HCT116 (cell line): ENCODE data around the gene MOB2. TPM values are rescaled to one million over a fixed set of nuclear protein-coding genes. Genes with fewer than 3 reads are reported as not detected.

Experiments used
- ATAC-seq: fragments of 200-7000 bp; cut with Tn5 transposase; 2 replicates; pipeline ENCODE4 v1.9.1; 2020; ENCODE audit warnings: mild to moderate bottlenecking, moderate library complexity
- BruUV-seq: library from RNA; stranded (reverse); fragments of 400-500 nt; replicated peaks from 2 replicates; lab custom pipeline; 2021; lab: Mats Ljungman, UMichigan
- CTCF ChIA-PET: fragments of 300-600 bp; sonication (Branson Sonifier 250); formaldehyde crosslinking; loops from one replicate; lab custom pipeline; 2021; ENCODE audit warnings: antibody characterized with exemption; lab: Charles Lee
- POLR2A ChIA-PET: fragments of 300-600, 350-600 bp; sonication (Branson Sonifier 250); formaldehyde crosslinking; loops from one replicate; lab custom pipeline; 2021; ENCODE audit warnings: antibody characterized with exemption; lab: Charles Lee
- RAD21 ChIA-PET, 2 experiments: fragments of 300-600 bp; sonication (Branson Sonifier 250); formaldehyde crosslinking; loops; one replicate each; lab custom pipeline; 2023; ENCODE audit warnings: low total read pairs in 2 of 2; ENCODE audit not compliant: uncharacterized antibody in 2 of 2, unreplicated experiment in 2 of 2, low non-redundant PET in 1 of 2; lab: Charles Lee
- DNase-seq: peaks from one replicate; pipeline ENCODE4 v3.0.0-alpha.2; 2010; ENCODE audit warnings: low read depth, low spot score
- H2AFZ ChIP-seq: fragments of 200-600 bp; shearing (Covaris generic), sonication (generic); 2 replicates; pipeline ENCODE4 v1.6.1; 2017; ENCODE audit warnings: low read depth, mixed run types, mixed read lengths, antibody characterized with exemption, low read length; ENCODE audit not compliant: poor library complexity, severe bottlenecking
- H3K27ac ChIP-seq: 2 replicates; pipeline ENCODE4 v1.5.1; 2012; ENCODE audit warnings: low read depth, low read length
- H3K27me3 ChIP-seq: fragments of 200-600 bp; sonication (generic); 2 replicates; pipeline ENCODE4 v1.6.1; 2016; ENCODE audit warnings: mixed run types, low read length, mixed read lengths; ENCODE audit not compliant: insufficient read depth
- H3K36me3 ChIP-seq, 2 experiments: fragments of 200-500 bp in 1 of 2; fragments of 200-600 bp in 1 of 2; sonication (Bioruptor generic) in 1 of 2; sonication (generic) in 1 of 2; 2 replicates each; pipeline versions ENCODE4 v1.5.1 to v1.6.1; 2014 to 2016; ENCODE audit warnings: low read length in 2 of 2, inconsistent platforms in 1 of 2, mixed read lengths in 1 of 2, mixed run types in 1 of 2; ENCODE audit not compliant: insufficient read depth in 2 of 2, control insufficient read depth in 1 of 2
- H3K4me1 ChIP-seq, 2 experiments: fragments of 200-600 bp in 1 of 2; sonication (generic) in 1 of 2; 2 replicates each; pipeline versions ENCODE4 v1.5.1 to v1.6.1; 2012 to 2017; ENCODE audit warnings: low read length in 2 of 2, inconsistent platforms in 1 of 2, mild to moderate bottlenecking in 1 of 2, mixed read lengths in 1 of 2, mixed run types in 1 of 2, moderate library complexity in 1 of 2; ENCODE audit not compliant: insufficient read depth in 2 of 2, control insufficient read depth in 1 of 2
- H3K4me2 ChIP-seq: fragments of 200-600 bp; sonication (generic); 2 replicates; pipeline ENCODE4 v1.6.1; 2017; ENCODE audit warnings: mixed run types, low read length, mixed read lengths
- H3K4me3 ChIP-seq, 2 experiments: fragments of 200-600 bp in 1 of 2; sonication (generic) in 1 of 2; replicated peaks in 1 of 2; 2 replicates each; pipeline ENCODE4 v1.5.1; 2011 to 2016; ENCODE audit warnings: low read length in 2 of 2, control low read depth in 1 of 2, low read depth in 1 of 2, mild to moderate bottlenecking in 1 of 2, mixed read lengths in 1 of 2, mixed run types in 1 of 2
- H3K79me2 ChIP-seq: fragments of 200-600 bp; sonication (generic); 2 replicates; pipeline ENCODE4 v1.6.1; 2017; ENCODE audit warnings: mild to moderate bottlenecking, mixed run types, low read length, moderate library complexity, mixed read lengths; ENCODE audit not compliant: insufficient read depth
- H3K9ac ChIP-seq: fragments of 200-600 bp; sonication (generic); 2 replicates; pipeline ENCODE4 v1.6.1; 2016; ENCODE audit warnings: low read length, mixed read lengths
- H3K9me2 ChIP-seq: fragments of 200-600 bp; sonication (generic), shearing (Covaris generic); 2 replicates; pipeline ENCODE4 v1.6.1; 2017; ENCODE audit warnings: mixed run types, mild to moderate bottlenecking, moderate library complexity; ENCODE audit not compliant: insufficient read depth
- H3K9me3 ChIP-seq, 2 experiments: fragments of 200-500 bp in 1 of 2; fragments of 200-600 bp in 1 of 2; sonication (Bioruptor generic) in 1 of 2; sonication (generic) in 1 of 2; 2 replicates each; pipeline ENCODE4 v1.6.1; 2014 to 2017; ENCODE audit warnings: low read length in 2 of 2, mixed read lengths in 2 of 2, inconsistent platforms in 1 of 2, low read depth in 1 of 2, mild to moderate bottlenecking in 1 of 2, mixed run types in 1 of 2, moderate library complexity in 1 of 2; ENCODE audit not compliant: control insufficient read depth in 1 of 2, insufficient read depth in 1 of 2
- H4K20me1 ChIP-seq: fragments of 200-600 bp; sonication (generic), shearing (Covaris generic); 2 replicates; pipeline ENCODE4 v1.6.1; 2017; ENCODE audit warnings: mixed run types, mild to moderate bottlenecking, moderate library complexity; ENCODE audit not compliant: insufficient read depth
- CEBPB ChIP-seq: IDR thresholded peaks from 2 replicates; pipeline ENCODE4 v1.6.1; 2012; ENCODE audit warnings: low read depth
- EGR1 ChIP-seq: IDR thresholded peaks from 2 replicates; pipeline ENCODE4 v1.6.1; 2012; ENCODE audit warnings: low read depth
- ELF1 ChIP-seq: IDR thresholded peaks from 2 replicates; pipeline ENCODE4 v1.6.1; 2012; ENCODE audit warnings: low read depth, borderline replicate concordance
- EZH2 ChIP-seq: fragments of 200-600 bp; sonication (generic); IDR thresholded peaks from 2 replicates; pipeline ENCODE4 v1.6.1; 2017; ENCODE audit warnings: antibody characterized with exemption, mixed run types
- EZH2phosphoT487 ChIP-seq: fragments of 200-600 bp; IDR thresholded peaks from 2 replicates; pipeline ENCODE4 v1.6.1; 2018; ENCODE audit warnings: antibody characterized with exemption, borderline replicate concordance
- FOSL1 ChIP-seq: IDR thresholded peaks from 2 replicates; pipeline ENCODE4 v1.6.1; 2012; ENCODE audit warnings: low read depth
- JUND ChIP-seq: IDR thresholded peaks from 2 replicates; pipeline ENCODE4 v1.6.1; 2012
- POLR2AphosphoS5 ChIP-seq: IDR thresholded peaks from 2 replicates; pipeline ENCODE4 v1.6.1; 2011; ENCODE audit warnings: mild to moderate bottlenecking, low read depth, low read length, moderate library complexity
- REST ChIP-seq: IDR thresholded peaks from 2 replicates; pipeline ENCODE4 v1.6.1; 2012; ENCODE audit warnings: low read depth
- SRF ChIP-seq: IDR thresholded peaks from 2 replicates; pipeline ENCODE4 v1.6.1; 2012; ENCODE audit warnings: low read depth
- TCF7L2 ChIP-seq: IDR thresholded peaks from 2 replicates; pipeline ENCODE4 v1.7.0; 2011; ENCODE audit warnings: borderline replicate concordance, inconsistent platforms; ENCODE audit not compliant: insufficient read depth, insufficient read length; ENCODE audit errors: extremely low read depth
- YY1 ChIP-seq: IDR thresholded peaks from 2 replicates; pipeline ENCODE4 v1.6.1; 2011; ENCODE audit warnings: low read length, low read depth, moderate library complexity, mild to moderate bottlenecking; ENCODE audit not compliant: insufficient replicate concordance; ENCODE audit errors: extremely low read depth
- intact Hi-C: fragments of 100-400 bp; cut with micrococcal nuclease; formaldehyde crosslinking; loops from 2 replicates; pipeline ENCODE4 v1.10.0; 2022
- total RNA-seq: library from RNA; stranded (reverse); gene quantifications from one replicate; pipeline ENCODE4 v1.2.1, GENCODE V29; 2021; ENCODE audit not compliant: unreplicated experiment
- TF ChIP-seq, protein P1 (sequence below): IDR thresholded peaks from 2 replicates; pipeline ENCODE4 v1.6.1; 2012
- TF ChIP-seq, protein P2 (sequence below): IDR thresholded peaks from 2 replicates; pipeline ENCODE4 v1.6.1; 2011; ENCODE audit warnings: mild to moderate bottlenecking, low read length, moderate library complexity; ENCODE audit not compliant: insufficient replicate concordance; ENCODE audit errors: extremely low read depth

Gene MOB2
- total RNA-seq, 1 experiment from 2014 or later = 25.7 TPM

DNA sequence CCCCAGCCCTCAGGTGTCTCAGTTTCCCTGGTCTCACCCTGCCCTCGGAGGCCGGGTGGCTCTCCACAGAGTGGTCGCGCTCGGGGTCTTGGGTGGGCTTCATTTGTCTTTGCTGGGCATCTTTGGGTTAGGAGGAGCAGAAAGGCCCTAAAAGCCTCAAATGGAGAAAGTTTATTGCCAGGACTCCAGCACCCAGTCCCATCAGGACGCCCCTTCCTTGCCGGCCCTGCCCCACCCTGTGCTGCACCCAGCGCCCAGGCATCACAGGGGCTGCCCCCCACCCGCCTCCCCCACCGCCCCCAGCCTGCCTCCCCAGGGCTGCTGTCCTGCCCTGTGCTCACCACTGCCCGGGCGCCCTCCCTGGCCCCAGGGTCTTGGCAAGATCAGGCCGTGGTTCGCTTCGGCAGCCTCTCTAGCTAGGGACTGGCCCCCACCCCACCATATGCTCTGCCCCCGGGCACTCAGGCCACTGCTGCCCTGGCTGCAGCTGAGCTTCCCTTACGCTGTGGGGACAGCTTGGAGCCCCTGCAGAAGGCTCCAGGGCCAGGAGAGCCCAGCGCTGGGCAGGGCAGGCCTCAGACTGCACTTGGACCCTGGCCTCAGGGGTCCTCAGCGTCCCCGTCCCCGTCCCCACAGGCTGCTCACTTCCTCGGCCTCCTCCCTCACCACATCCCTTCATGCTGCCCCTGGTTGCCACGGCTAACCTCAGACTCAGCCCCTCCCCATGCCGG lies 31.4 kb downstream of the MOB2 start:
- DNase-seq = no peak
- CTCF ChIA-PET = no interaction called here

GRCh38 chr11:1454576-1454975 lies 32.0 kb downstream of the MOB2 start:
- POLR2A ChIA-PET = no interaction called here
- TF ChIP-seq, protein P1, sequence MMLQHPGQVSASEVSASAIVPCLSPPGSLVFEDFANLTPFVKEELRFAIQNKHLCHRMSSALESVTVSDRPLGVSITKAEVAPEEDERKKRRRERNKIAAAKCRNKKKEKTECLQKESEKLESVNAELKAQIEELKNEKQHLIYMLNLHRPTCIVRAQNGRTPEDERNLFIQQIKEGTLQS = no peak
- no peak for TF ChIP-seq FOSL1
- no peak for TF ChIP-seq TCF7L2
- TF ChIP-seq REST = no peak
- no peak for TF ChIP-seq POLR2AphosphoS5
- TF ChIP-seq, protein P2, sequence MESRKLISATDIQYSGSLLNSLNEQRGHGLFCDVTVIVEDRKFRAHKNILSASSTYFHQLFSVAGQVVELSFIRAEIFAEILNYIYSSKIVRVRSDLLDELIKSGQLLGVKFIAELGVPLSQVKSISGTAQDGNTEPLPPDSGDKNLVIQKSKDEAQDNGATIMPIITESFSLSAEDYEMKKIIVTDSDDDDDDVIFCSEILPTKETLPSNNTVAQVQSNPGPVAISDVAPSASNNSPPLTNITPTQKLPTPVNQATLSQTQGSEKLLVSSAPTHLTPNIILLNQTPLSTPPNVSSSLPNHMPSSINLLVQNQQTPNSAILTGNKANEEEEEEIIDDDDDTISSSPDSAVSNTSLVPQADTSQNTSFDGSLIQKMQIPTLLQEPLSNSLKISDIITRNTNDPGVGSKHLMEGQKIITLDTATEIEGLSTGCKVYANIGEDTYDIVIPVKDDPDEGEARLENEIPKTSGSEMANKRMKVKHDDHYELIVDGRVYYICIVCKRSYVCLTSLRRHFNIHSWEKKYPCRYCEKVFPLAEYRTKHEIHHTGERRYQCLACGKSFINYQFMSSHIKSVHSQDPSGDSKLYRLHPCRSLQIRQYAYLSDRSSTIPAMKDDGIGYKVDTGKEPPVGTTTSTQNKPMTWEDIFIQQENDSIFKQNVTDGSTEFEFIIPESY = no peak
- TF ChIP-seq SRF = no peak
- TF ChIP-seq EZH2 = no peak
- TF ChIP-seq ELF1 = no peak
- no peak for TF ChIP-seq CEBPB
- no peak for TF ChIP-seq EZH2phosphoT487
- no peak for TF ChIP-seq JUND
- TF ChIP-seq YY1 = no peak
- no peak for TF ChIP-seq EGR1

More for the DNA sequence above, 31.4 kb downstream of the MOB2 start:
- H3K9me3 ChIP-seq = no peaks in the 10 kb centered on the region
- no peak for ATAC-seq
- no peaks in the 10 kb centered on the region for H3K36me3 ChIP-seq
- intact Hi-C loops = no loop called here
- no peak overlapping the region for H3K27ac ChIP-seq
- H2AFZ ChIP-seq = no peak overlapping the region
- no peaks in the 10 kb centered on the region for H3K9me2 ChIP-seq
- RAD21 ChIA-PET = no interaction called here
- H3K27me3 ChIP-seq = no peaks in the 10 kb centered on the region
- no peaks in the 10 kb centered on the region for H4K20me1 ChIP-seq
- H3K4me2 ChIP-seq = no peak overlapping the region
- no peak overlapping the region for H3K4me3 ChIP-seq
- no peak for TF ChIP-seq TCF7L2
- H3K4me1 ChIP-seq = peaks cover 3 to 7% of the 10 kb centered on the region in 2 experiments; a peak in 3 of 4 replicates
- no peaks in the 10 kb centered on the region for H3K79me2 ChIP-seq
- no TSS peak for BruUV-seq
- POLR2A ChIA-PET = no interaction called here
- no peak overlapping the region for H3K9ac ChIP-seq

More at GRCh38 chr11:1454576-1454975, 32.0 kb downstream of the MOB2 start:
- no peaks in the 10 kb centered on the region for H3K79me2 ChIP-seq
- no peaks in the 10 kb centered on the region for H3K27me3 ChIP-seq
- H3K9me2 ChIP-seq = no peaks in the 10 kb centered on the region
- no peak for ATAC-seq
- H3K4me1 ChIP-seq = peaks cover 3 to 7% of the 10 kb centered on the region in 2 experiments; a peak in 3 of 4 replicates
- H3K27ac ChIP-seq = no peak overlapping the region
- H4K20me1 ChIP-seq = no peaks in the 10 kb centered on the region
- no peaks in the 10 kb centered on the region for H3K36me3 ChIP-seq
- no peaks in the 10 kb centered on the region for H3K9me3 ChIP-seq
- RAD21 ChIA-PET = no interaction called here
- DNase-seq = no peak
- no TSS peak for BruUV-seq
- no peak overlapping the region for H3K4me3 ChIP-seq
- no peak overlapping the region for H2AFZ ChIP-seq
- intact Hi-C loops = no loop called here
- H3K4me2 ChIP-seq = no peak overlapping the region
- CTCF ChIA-PET = no interaction called here
- no peak overlapping the region for H3K9ac ChIP-seq
